Peyer's patch (tissue), 4 donors: Measurements from ENCODE around the gene SPAG6.

Experiments
- CTCF ChIP-seq, 6 experiments: fragments of 450-650 bp in 4 of 6; fragments of 200-600 bp in 2 of 6; sonication (generic) in 1 of 6; IDR thresholded peaks; one replicate each; pipeline ENCODE4 v1.5.1; 2017 to 2019; ENCODE audit warnings: antibody characterized with exemption in 6 of 6, mild to moderate bottlenecking in 3 of 6, moderate library complexity in 1 of 6
- POLR2A ChIP-seq, 2 donors: fragments of 450-650 bp; IDR thresholded peaks; one replicate each; pipeline ENCODE4 v1.5.1; 2017; ENCODE audit warnings: antibody characterized with exemption in 2 of 2, mild to moderate bottlenecking in 2 of 2, moderate library complexity in 2 of 2

DNA sequence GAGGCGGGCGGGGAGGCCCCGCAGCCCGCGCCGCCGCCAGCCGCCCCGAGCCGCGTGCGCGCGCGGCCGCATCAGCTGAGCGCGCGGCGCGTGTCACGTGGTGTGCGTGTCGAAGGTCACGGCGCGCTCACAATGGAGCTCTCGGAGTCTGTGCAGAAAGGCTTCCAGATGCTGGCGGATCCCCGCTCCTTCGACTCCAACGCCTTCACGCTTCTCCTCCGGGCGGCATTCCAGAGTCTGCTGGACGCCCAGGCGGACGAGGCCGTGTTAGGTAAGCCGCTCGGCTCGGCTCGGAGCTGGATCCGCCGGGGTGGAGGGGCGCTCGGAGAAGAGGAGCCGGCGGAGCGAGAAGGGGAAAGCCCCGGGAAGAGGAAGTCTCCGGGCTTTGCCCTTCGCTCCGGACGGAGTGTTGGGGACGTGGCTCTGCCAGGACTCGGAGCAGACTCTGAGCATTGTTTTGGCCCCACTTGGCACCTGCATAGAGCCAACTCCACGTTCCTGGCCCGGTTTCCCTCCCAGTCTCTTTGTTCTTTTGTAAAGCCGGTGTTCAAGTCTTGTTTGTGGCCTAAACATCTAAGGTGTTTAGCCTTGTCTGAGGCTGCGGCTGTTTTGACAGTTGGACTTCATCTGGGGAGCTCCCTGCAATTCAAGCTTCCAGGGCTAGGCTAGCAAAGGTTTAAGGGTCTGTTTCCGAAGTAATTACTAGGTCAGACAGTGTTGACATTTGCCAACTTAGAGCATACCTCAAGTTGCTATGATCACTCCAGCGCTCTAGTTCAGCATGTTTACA is 28.8 kb upstream of the SPAG6 start, which contains the start of gene COMMD3:
- TF ChIP-seq CTCF (IDR thresholded peaks at IDR 0.05) (no peak), POLR2A (IDR thresholded peaks at IDR 0.05) (peak; percentile 66 to 78)
